NCI-H82 (cell line): ENCODE results near the gene CDC42BPB.

Experiments used
- DNase-seq: peaks from one replicate; lab custom pipeline; 2025; lab: John Stamatoyannopoulos, UW

CDC42BPB gene

GRCh38 chr14:102965971-102966655 lies 91.2 kb downstream of the CDC42BPB start:
- no peak for DNase-seq

- no peak for DNase-seq
These were observed 92.1 kb downstream of the CDC42BPB start for GRCh38 chr14:102965282-102965681.

- DNase-seq: no peak
These were observed 93.1 kb downstream of the CDC42BPB start for GRCh38 chr14:102964152-102964730.

- DNase-seq: no peak
These were observed 95.2 kb downstream of the CDC42BPB start for GRCh38 chr14:102962111-102962627.

GRCh38 chr14:102958461-102958860 lies 98.9 kb downstream of the CDC42BPB start:
- no peak for DNase-seq

- no peak for DNase-seq
These were observed 100.1 kb downstream of the CDC42BPB start for GRCh38 chr14:102957222-102957621.

- DNase-seq: no peak
These were observed 101.5 kb downstream of the CDC42BPB start for GRCh38 chr14:102955636-102956408.

- no peak for DNase-seq
These were observed 103.1 kb downstream of the CDC42BPB start for GRCh38 chr14:102954081-102954789.

- DNase-seq: no peak
These were observed 104.2 kb downstream of the CDC42BPB start for GRCh38 chr14:102953100-102953499.

GRCh38 chr14:102952276-102952675 lies 105.1 kb downstream of the CDC42BPB start:
- DNase-seq: no peak

GRCh38 chr14:102951799-102952198 lies 105.5 kb downstream of the CDC42BPB start:
- DNase-seq: no peak

- no peak for DNase-seq
These were observed 106.3 kb downstream of the CDC42BPB start for GRCh38 chr14:102951034-102951433.

- no peak for DNase-seq
These were observed 107.4 kb downstream of the CDC42BPB start for GRCh38 chr14:102949801-102950451.

- DNase-seq: no peak
These were observed 108.1 kb downstream of the CDC42BPB start for GRCh38 chr14:102949062-102949800.

GRCh38 chr14:102948698-102949061 lies 108.7 kb downstream of the CDC42BPB start:
- DNase-seq: no peak

GRCh38 chr14:102947321-102948103 lies 109.8 kb downstream of the CDC42BPB start:
- no peak for DNase-seq

GRCh38 chr14:102945346-102946130 lies 111.8 kb downstream of the CDC42BPB start:
- DNase-seq: no peak

GRCh38 chr14:102944448-102945330 lies 112.7 kb downstream of the CDC42BPB start:
- no peak for DNase-seq
